WTC11 (cell line): ENCODE data around the gene PTPRO. TPM values are rescaled to one million over a fixed set of nuclear protein-coding genes. Genes with fewer than 3 reads are reported as not detected.

ENCODE experiments used
- ATAC-seq: fragments of 200-7000 bp; cut with Tn5 transposase; 2 replicates; pipeline ENCODE4 v1.10.0; 2021; ENCODE audit warnings: mild to moderate bottlenecking, moderate library complexity
- CTCF ChIA-PET: fragments of 300-600 bp; sonication (Branson Sonifier 250); formaldehyde crosslinking; loops from one replicate; lab custom pipeline; 2021; ENCODE audit warnings: antibody characterized with exemption; lab: Charles Lee
- POLR2A ChIA-PET: fragments of 350-600 bp; sonication (Branson Sonifier 250); formaldehyde crosslinking; loops from one replicate; lab custom pipeline; 2021; ENCODE audit warnings: antibody characterized with exemption; lab: Charles Lee
- DNase-seq: peaks from one replicate; pipeline ENCODE4 v3.0.0; 2021; ENCODE audit warnings: low spot score
- H3K27ac Mint-ChIP-seq: 2 replicates; pipeline ENCODE4 v1.8.0; 2021; ENCODE audit warnings: mixed read lengths
- H3K27me3 Mint-ChIP-seq: 2 replicates; pipeline ENCODE4 v1.8.0; 2021; ENCODE audit warnings: low read depth, mild to moderate bottlenecking, moderate library complexity, mixed read lengths
- H3K36me3 Mint-ChIP-seq: 2 replicates; pipeline ENCODE4 v1.8.0; 2021; ENCODE audit warnings: mixed read lengths
- H3K4me1 Mint-ChIP-seq: 2 replicates; pipeline ENCODE4 v1.8.0; 2022; ENCODE audit warnings: mixed read lengths
- H3K4me3 Mint-ChIP-seq: 2 replicates; pipeline ENCODE4 v1.8.0; 2021; ENCODE audit warnings: mild to moderate bottlenecking, moderate library complexity, mixed read lengths
- H3K9me3 Mint-ChIP-seq: 2 replicates; pipeline ENCODE4 v1.8.0; 2021; ENCODE audit warnings: mixed read lengths
- E2F1 ChIP-seq: sonication (generic); formaldehyde crosslinking; IDR thresholded peaks from 2 replicates; pipeline ENCODE4 v1.8.0; 2022; ENCODE audit warnings: mild to moderate bottlenecking, missing genetic modification reagents
- FOXJ3 ChIP-seq: sonication (generic); formaldehyde crosslinking; IDR thresholded peaks from 2 replicates; pipeline ENCODE4 v1.9.0; 2021; ENCODE audit warnings: missing genetic modification reagents, mild to moderate bottlenecking, borderline replicate concordance
- IRF1 ChIP-seq: sonication (generic); formaldehyde crosslinking; IDR thresholded peaks from 2 replicates; pipeline ENCODE4 v1.8.0; 2023; ENCODE audit warnings: missing genetic modification reagents
- JUN ChIP-seq: sonication (generic); formaldehyde crosslinking; IDR thresholded peaks from 2 replicates; pipeline ENCODE4 v1.8.0; 2023; ENCODE audit warnings: mild to moderate bottlenecking, missing genetic modification reagents
- KAT7 ChIP-seq: sonication (generic); formaldehyde crosslinking; IDR thresholded peaks from 2 replicates; pipeline ENCODE4 v1.8.1; 2023; ENCODE audit warnings: missing genetic modification reagents, mild to moderate bottlenecking, borderline replicate concordance
- MXD4 ChIP-seq: fragments of 250-450 bp; sonication (Bioruptor Pico); IDR thresholded peaks from 2 replicates; pipeline ENCODE4 v1.8.0; 2021; ENCODE audit warnings: mild to moderate bottlenecking, moderate library complexity, borderline replicate concordance
- NFATC4 ChIP-seq: fragments of 250-450 bp; sonication (Bioruptor Pico); IDR thresholded peaks from 2 replicates; pipeline ENCODE4 v1.9.0; 2021; ENCODE audit warnings: mild to moderate bottlenecking
- NFYB ChIP-seq: sonication (generic); formaldehyde crosslinking; conservative IDR thresholded peaks from 2 replicates; pipeline ENCODE4 v1.8.0; 2022; ENCODE audit warnings: low read depth, missing genetic modification reagents
- NR1H2 ChIP-seq: sonication (generic); formaldehyde crosslinking; IDR thresholded peaks from 2 replicates; pipeline ENCODE4 v1.9.0; 2021; ENCODE audit warnings: mild to moderate bottlenecking, moderate library complexity, missing genetic modification reagents
- NR2C2 ChIP-seq: sonication (generic); formaldehyde crosslinking; IDR thresholded peaks from 2 replicates; pipeline ENCODE4 v1.8.0; 2022; ENCODE audit warnings: mild to moderate bottlenecking, missing genetic modification reagents
- PRRX2 ChIP-seq: fragments of 250-450 bp; sonication (Bioruptor Pico); IDR thresholded peaks from 2 replicates; pipeline ENCODE4 v1.8.0; 2021; ENCODE audit warnings: mild to moderate bottlenecking
- SP1 ChIP-seq: sonication (generic); formaldehyde crosslinking; conservative IDR thresholded peaks from 2 replicates; pipeline ENCODE4 v1.8.1; 2022; ENCODE audit warnings: missing genetic modification reagents
- TEAD1 ChIP-seq: sonication (generic); formaldehyde crosslinking; IDR thresholded peaks from 2 replicates; pipeline ENCODE4 v1.8.0; 2022; ENCODE audit warnings: mild to moderate bottlenecking, missing genetic modification reagents
- USF2 ChIP-seq: sonication (generic); formaldehyde crosslinking; IDR thresholded peaks from 2 replicates; pipeline ENCODE4 v1.8.1; 2023; ENCODE audit warnings: mild to moderate bottlenecking, missing genetic modification reagents, moderate library complexity
- ZNF263 ChIP-seq: sonication (generic); formaldehyde crosslinking; IDR thresholded peaks from 2 replicates; pipeline ENCODE4 v1.8.1; 2022; ENCODE audit warnings: low read depth, mild to moderate bottlenecking, moderate library complexity, missing genetic modification reagents
- ZNF416 ChIP-seq: fragments of 250-450 bp; sonication (Bioruptor Pico); IDR thresholded peaks from 2 replicates; pipeline ENCODE4 v1.9.0; 2021; ENCODE audit warnings: mild to moderate bottlenecking, inconsistent platforms
- ZNF423 ChIP-seq: fragments of 250-450 bp; sonication (Bioruptor Pico); IDR thresholded peaks from 2 replicates; pipeline ENCODE4 v2.1.2; 2022; ENCODE audit warnings: mild to moderate bottlenecking, moderate library complexity
- total RNA-seq: library from RNA; stranded (reverse); gene quantifications from 3 replicates; pipeline ENCODE4 v1.2.3, GENCODE V29; 2021
- TF ChIP-seq, protein P1 (sequence below): fragments of 250-450 bp; sonication (Bioruptor Pico); IDR thresholded peaks from 2 replicates; pipeline ENCODE4 v1.9.0; 2021; ENCODE audit warnings: mild to moderate bottlenecking
- TF ChIP-seq, protein P2 (sequence below): fragments of 250-450 bp; sonication (Bioruptor Pico); IDR thresholded peaks from 2 replicates; pipeline ENCODE4 v1.9.0; 2021; ENCODE audit warnings: moderate library complexity, mild to moderate bottlenecking, inconsistent platforms, borderline replicate concordance
- TF ChIP-seq, protein P3 (sequence below): fragments of 250-450 bp; sonication (Bioruptor Pico); IDR thresholded peaks from 2 replicates; pipeline ENCODE4 v2.1.2; 2022; ENCODE audit warnings: mild to moderate bottlenecking, moderate library complexity
- TF ChIP-seq, protein P4 (sequence below): sonication (generic); formaldehyde crosslinking; IDR thresholded peaks from 2 replicates; pipeline ENCODE4 v1.8.0; 2022; ENCODE audit warnings: missing genetic modification reagents
- TF ChIP-seq, protein P5 (sequence below): fragments of 250-450 bp; sonication (Bioruptor Pico); IDR thresholded peaks from 2 replicates; pipeline ENCODE4 v1.9.0; 2021; ENCODE audit warnings: mild to moderate bottlenecking

PTPRO gene
- total RNA-seq, 1 experiment from 2014 or later: 1.1 TPM

GRCh38 chr12:15372352-15372751 lies 50.0 kb downstream of the PTPRO start:
- POLR2A ChIA-PET: no interaction called here
- peaks cover 13% of the 10 kb centered on the region for H3K9me3 Mint-ChIP-seq

DNA sequence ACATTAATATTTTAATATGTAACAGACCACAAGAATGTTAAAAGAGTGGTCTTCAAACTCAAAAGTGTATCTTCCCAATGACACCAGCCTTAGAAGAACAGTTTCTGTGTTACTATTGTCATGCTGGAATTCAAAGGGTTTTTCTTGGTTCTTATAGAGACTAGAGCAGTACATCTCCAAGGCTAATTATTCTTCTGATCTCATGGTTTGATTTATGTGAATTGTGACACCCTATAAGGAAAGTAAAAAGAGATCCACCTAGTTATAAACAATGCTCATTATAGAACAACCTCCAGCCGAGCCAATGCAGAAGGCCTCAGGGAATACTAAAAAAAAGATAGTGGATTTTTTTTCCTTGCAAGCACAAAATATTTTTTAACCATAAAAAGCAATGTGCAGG lies 65.5 kb downstream of the PTPRO start:
- ATAC-seq: no peak
- DNase-seq: no peak
- H3K4me1 Mint-ChIP-seq: no peaks in the 10 kb centered on the region
- no peaks in the 10 kb centered on the region for H3K9me3 Mint-ChIP-seq
- no peaks in the 10 kb centered on the region for H3K27me3 Mint-ChIP-seq
- POLR2A ChIA-PET: no interaction called here
- no peak for TF ChIP-seq TEAD1 (CRISPR knock-in tag)
- TF ChIP-seq NR2C2 (CRISPR knock-in tag): no peak
- TF ChIP-seq, protein P1, sequence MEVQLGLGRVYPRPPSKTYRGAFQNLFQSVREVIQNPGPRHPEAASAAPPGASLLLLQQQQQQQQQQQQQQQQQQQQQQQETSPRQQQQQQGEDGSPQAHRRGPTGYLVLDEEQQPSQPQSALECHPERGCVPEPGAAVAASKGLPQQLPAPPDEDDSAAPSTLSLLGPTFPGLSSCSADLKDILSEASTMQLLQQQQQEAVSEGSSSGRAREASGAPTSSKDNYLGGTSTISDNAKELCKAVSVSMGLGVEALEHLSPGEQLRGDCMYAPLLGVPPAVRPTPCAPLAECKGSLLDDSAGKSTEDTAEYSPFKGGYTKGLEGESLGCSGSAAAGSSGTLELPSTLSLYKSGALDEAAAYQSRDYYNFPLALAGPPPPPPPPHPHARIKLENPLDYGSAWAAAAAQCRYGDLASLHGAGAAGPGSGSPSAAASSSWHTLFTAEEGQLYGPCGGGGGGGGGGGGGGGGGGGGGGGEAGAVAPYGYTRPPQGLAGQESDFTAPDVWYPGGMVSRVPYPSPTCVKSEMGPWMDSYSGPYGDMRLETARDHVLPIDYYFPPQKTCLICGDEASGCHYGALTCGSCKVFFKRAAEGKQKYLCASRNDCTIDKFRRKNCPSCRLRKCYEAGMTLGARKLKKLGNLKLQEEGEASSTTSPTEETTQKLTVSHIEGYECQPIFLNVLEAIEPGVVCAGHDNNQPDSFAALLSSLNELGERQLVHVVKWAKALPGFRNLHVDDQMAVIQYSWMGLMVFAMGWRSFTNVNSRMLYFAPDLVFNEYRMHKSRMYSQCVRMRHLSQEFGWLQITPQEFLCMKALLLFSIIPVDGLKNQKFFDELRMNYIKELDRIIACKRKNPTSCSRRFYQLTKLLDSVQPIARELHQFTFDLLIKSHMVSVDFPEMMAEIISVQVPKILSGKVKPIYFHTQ (CRISPR knock-in tag): no peak
- no peak for TF ChIP-seq PRRX2
- no peak for TF ChIP-seq ZNF416 (CRISPR knock-in tag)
- TF ChIP-seq NFYB (CRISPR knock-in tag): no peak
- TF ChIP-seq E2F1 (CRISPR knock-in tag): no peak
- TF ChIP-seq KAT7 (CRISPR knock-in tag): no peak
- TF ChIP-seq ZNF423: no peak
- TF ChIP-seq, all 79 proteins: peak for 0
- Mint-ChIP-seq H3K36me3 (no peaks in the 10 kb centered on the region), H3K4me3 (no peak overlapping the region), H3K27ac (no peak overlapping the region)
- CTCF ChIA-PET: no interaction called here

More at GRCh38 chr12:15372352-15372751, 50.0 kb downstream of the PTPRO start:
- CTCF ChIA-PET: no interaction called here
- Mint-ChIP-seq H3K4me3 (no peak overlapping the region), H3K27ac (no peak overlapping the region), H3K27me3 (no peaks in the 10 kb centered on the region), H3K4me1 (no peaks in the 10 kb centered on the region), H3K36me3 (peaks cover 7% of the 10 kb centered on the region)
- DNase-seq (no peak), ATAC-seq (no peak)
- TF ChIP-seq, protein P2, sequence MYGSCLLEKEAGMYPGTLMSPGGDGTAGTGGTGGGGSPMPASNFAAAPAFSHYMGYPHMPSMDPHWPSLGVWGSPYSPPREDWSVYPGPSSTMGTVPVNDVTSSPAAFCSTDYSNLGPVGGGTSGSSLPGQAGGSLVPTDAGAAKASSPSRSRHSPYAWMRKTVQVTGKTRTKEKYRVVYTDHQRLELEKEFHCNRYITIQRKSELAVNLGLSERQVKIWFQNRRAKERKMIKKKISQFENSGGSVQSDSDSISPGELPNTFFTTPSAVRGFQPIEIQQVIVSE: no peak
- no peak for TF ChIP-seq IRF1

- ChIA-PET CTCF (no interaction called here), POLR2A (no interaction called here)
- TF ChIP-seq, protein P3, sequence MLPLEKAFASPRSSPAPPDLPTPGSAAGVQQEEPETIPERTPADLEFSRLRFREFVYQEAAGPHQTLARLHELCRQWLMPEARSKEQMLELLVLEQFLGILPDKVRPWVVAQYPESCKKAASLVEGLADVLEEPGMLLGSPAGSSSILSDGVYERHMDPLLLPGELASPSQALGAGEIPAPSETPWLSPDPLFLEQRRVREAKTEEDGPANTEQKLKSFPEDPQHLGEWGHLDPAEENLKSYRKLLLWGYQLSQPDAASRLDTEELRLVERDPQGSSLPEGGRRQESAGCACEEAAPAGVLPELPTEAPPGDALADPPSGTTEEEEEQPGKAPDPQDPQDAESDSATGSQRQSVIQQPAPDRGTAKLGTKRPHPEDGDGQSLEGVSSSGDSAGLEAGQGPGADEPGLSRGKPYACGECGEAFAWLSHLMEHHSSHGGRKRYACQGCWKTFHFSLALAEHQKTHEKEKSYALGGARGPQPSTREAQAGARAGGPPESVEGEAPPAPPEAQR (CRISPR knock-in tag): no peak
- TF ChIP-seq MXD4 (CRISPR knock-in tag): no peak
- no peak for TF ChIP-seq SP1
- no peak for TF ChIP-seq JUN
- TF ChIP-seq, protein P4, sequence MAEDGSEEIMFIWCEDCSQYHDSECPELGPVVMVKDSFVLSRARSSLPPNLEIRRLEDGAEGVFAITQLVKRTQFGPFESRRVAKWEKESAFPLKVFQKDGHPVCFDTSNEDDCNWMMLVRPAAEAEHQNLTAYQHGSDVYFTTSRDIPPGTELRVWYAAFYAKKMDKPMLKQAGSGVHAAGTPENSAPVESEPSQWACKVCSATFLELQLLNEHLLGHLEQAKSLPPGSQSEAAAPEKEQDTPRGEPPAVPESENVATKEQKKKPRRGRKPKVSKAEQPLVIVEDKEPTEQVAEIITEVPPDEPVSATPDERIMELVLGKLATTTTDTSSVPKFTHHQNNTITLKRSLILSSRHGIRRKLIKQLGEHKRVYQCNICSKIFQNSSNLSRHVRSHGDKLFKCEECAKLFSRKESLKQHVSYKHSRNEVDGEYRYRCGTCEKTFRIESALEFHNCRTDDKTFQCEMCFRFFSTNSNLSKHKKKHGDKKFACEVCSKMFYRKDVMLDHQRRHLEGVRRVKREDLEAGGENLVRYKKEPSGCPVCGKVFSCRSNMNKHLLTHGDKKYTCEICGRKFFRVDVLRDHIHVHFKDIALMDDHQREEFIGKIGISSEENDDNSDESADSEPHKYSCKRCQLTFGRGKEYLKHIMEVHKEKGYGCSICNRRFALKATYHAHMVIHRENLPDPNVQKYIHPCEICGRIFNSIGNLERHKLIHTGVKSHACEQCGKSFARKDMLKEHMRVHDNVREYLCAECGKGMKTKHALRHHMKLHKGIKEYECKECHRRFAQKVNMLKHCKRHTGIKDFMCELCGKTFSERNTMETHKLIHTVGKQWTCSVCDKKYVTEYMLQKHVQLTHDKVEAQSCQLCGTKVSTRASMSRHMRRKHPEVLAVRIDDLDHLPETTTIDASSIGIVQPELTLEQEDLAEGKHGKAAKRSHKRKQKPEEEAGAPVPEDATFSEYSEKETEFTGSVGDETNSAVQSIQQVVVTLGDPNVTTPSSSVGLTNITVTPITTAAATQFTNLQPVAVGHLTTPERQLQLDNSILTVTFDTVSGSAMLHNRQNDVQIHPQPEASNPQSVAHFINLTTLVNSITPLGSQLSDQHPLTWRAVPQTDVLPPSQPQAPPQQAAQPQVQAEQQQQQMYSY (CRISPR knock-in tag): no peak
- no peak for TF ChIP-seq NR1H2 (CRISPR knock-in tag)
- no peak for TF ChIP-seq USF2 (CRISPR knock-in tag)
- TF ChIP-seq ZNF263 (CRISPR knock-in tag): no peak
- no peak for TF ChIP-seq FOXJ3 (CRISPR knock-in tag)
- TF ChIP-seq, protein P5, sequence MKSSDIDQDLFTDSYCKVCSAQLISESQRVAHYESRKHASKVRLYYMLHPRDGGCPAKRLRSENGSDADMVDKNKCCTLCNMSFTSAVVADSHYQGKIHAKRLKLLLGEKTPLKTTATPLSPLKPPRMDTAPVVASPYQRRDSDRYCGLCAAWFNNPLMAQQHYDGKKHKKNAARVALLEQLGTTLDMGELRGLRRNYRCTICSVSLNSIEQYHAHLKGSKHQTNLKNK: no peak
- TF ChIP-seq NFATC4 (CRISPR knock-in tag): no peak
Observed at GRCh38 chr12:15389561-15389960, 67.3 kb downstream of the PTPRO start.

More at GRCh38 chr12:15389561-15389960, 67.3 kb downstream of the PTPRO start:
- Mint-ChIP-seq H3K27ac (no peak overlapping the region), H3K36me3 (no peaks in the 10 kb centered on the region), H3K4me3 (no peak overlapping the region), H3K4me1 (no peaks in the 10 kb centered on the region), H3K27me3 (no peaks in the 10 kb centered on the region), H3K9me3 (no peaks in the 10 kb centered on the region)
- ATAC-seq (no peak), DNase-seq (no peak)
